CD14-positive monocyte (primary cell): ENCODE data around the gene CSMD2. TPM values are rescaled to one million over a fixed set of nuclear protein-coding genes. Genes with fewer than 3 reads are reported as not detected.

Experiments used
- DNase-seq, 3 donors: peaks; one replicate each; pipeline ENCODE4 v3.0.0-alpha.2; 2011 to 2022
- H2AFZ ChIP-seq: 2 replicates; pipeline ENCODE4 v1.6.0; 2012; ENCODE audit warnings: mild to moderate bottlenecking, low read depth, low read length, inconsistent platforms; ENCODE audit not compliant: insufficient read depth, poor library complexity, severe bottlenecking
- H3K27ac ChIP-seq, 2 donors: 1 replicate in 1 of 2; 2 replicates in 1 of 2; pipeline ENCODE4 v1.5.1; 2012 to 2013; ENCODE audit warnings: low read length in 2 of 2, control low read depth in 1 of 2, inconsistent platforms in 1 of 2, low read depth in 1 of 2, mild to moderate bottlenecking in 1 of 2
- H3K27me3 ChIP-seq, 2 donors: one replicate each; pipeline versions ENCODE4 v1.6.0 to v1.6.1; 2011 to 2013; ENCODE audit warnings: low read length in 2 of 2; ENCODE audit not compliant: control insufficient read depth in 2 of 2, insufficient read depth in 2 of 2
- H3K36me3 ChIP-seq, 2 donors: replicated peaks in 1 of 2; 1 replicate in 1 of 2; 2 replicates in 1 of 2; pipeline versions ENCODE4 v1.5.1 to v1.6.1; 2012 to 2013; ENCODE audit warnings: low read length in 2 of 2, control low read depth in 1 of 2, inconsistent platforms in 1 of 2, mild to moderate bottlenecking in 1 of 2; ENCODE audit not compliant: insufficient read depth in 2 of 2, control insufficient read depth in 1 of 2
- H3K4me1 ChIP-seq, 2 donors: 1 replicate in 1 of 2; 2 replicates in 1 of 2; pipeline versions ENCODE4 v1.5.1 to v1.6.1; 2012 to 2013; ENCODE audit warnings: low read length in 2 of 2, control low read depth in 1 of 2, inconsistent platforms in 1 of 2, mild to moderate bottlenecking in 1 of 2, moderate library complexity in 1 of 2; ENCODE audit not compliant: insufficient read depth in 2 of 2, control insufficient read depth in 1 of 2
- H3K4me2 ChIP-seq: replicated peaks from 2 replicates; pipeline ENCODE3; 2012; ENCODE audit warnings: low read length, moderate library complexity, mild to moderate bottlenecking; ENCODE audit not compliant: poor library complexity, severe bottlenecking; ENCODE audit errors: extremely low read depth
- H3K4me3 ChIP-seq, 3 experiments: fragments of 200-600 bp in 1 of 3; sonication (generic) in 1 of 3; replicated peaks in 1 of 3; 1 replicate in 2 of 3; 2 replicates in 1 of 3; pipeline ENCODE4 v1.5.1; 2011 to 2013; ENCODE audit warnings: low read length in 3 of 3, mild to moderate bottlenecking in 3 of 3, control low read depth in 2 of 3, low read depth in 2 of 3, inconsistent platforms in 1 of 3, moderate library complexity in 1 of 3
- H3K79me2 ChIP-seq: 2 replicates; pipeline ENCODE4 v1.6.0; 2012; ENCODE audit warnings: mild to moderate bottlenecking, control low read depth, inconsistent platforms, low read length, moderate library complexity; ENCODE audit not compliant: insufficient read depth
- H3K9ac ChIP-seq: 2 replicates; pipeline ENCODE4 v1.6.0; 2017; ENCODE audit warnings: low read length, mild to moderate bottlenecking; ENCODE audit not compliant: insufficient read depth, poor library complexity, severe bottlenecking
- H3K9me3 ChIP-seq, 2 donors: replicated peaks in 1 of 2; 1 replicate in 1 of 2; 2 replicates in 1 of 2; pipeline versions ENCODE4 v1.5.1 to v1.6.1; 2012 to 2013; ENCODE audit warnings: low read length in 2 of 2, control low read depth in 1 of 2; ENCODE audit not compliant: control insufficient read depth in 1 of 2, insufficient read depth in 1 of 2
- H4K20me1 ChIP-seq: 2 replicates; pipeline ENCODE4 v1.6.0; 2012; ENCODE audit warnings: mild to moderate bottlenecking, low read length, control low read depth, moderate library complexity; ENCODE audit not compliant: insufficient read depth
- H3K27ac Mint-ChIP-seq, 7 donors: one replicate each; pipeline ENCODE4 v1.8.0; 2020; ENCODE audit warnings: mild to moderate bottlenecking in 7 of 7, mixed read lengths in 7 of 7, moderate library complexity in 6 of 7, inconsistent platforms in 2 of 7
- H3K27me3 Mint-ChIP-seq, 3 donors: one replicate each; pipeline ENCODE4 v1.8.0; 2021 to 2022; ENCODE audit warnings: low read depth in 3 of 3, mild to moderate bottlenecking in 3 of 3, mixed read lengths in 3 of 3, moderate library complexity in 3 of 3, inconsistent platforms in 1 of 3
- H3K36me3 Mint-ChIP-seq, 2 donors: one replicate each; pipeline ENCODE4 v1.8.0; 2020; ENCODE audit warnings: mixed read lengths in 2 of 2, inconsistent platforms in 1 of 2, mild to moderate bottlenecking in 1 of 2
- H3K4me1 Mint-ChIP-seq: one replicate; pipeline ENCODE4 v1.8.0; 2020; ENCODE audit warnings: mild to moderate bottlenecking, mixed read lengths
- H3K4me3 Mint-ChIP-seq, 2 donors: one replicate each; pipeline ENCODE4 v1.8.0; 2020; ENCODE audit warnings: mild to moderate bottlenecking in 2 of 2, mixed read lengths in 2 of 2, moderate library complexity in 1 of 2
- H3K9me3 Mint-ChIP-seq, 7 donors: one replicate each; pipeline ENCODE4 v1.8.0; 2020 to 2022; ENCODE audit warnings: mixed read lengths in 7 of 7, mild to moderate bottlenecking in 6 of 7, moderate library complexity in 6 of 7, inconsistent platforms in 2 of 7
- WGBS: methylation state at CpG from one replicate; pipeline ENCODE4 v1.1.5; 2013; ENCODE audit warnings: missing lambda C conversion rate; ENCODE audit not compliant: insufficient coverage; 5-methylcytosine and 5-hydroxymethylcytosine counted together
- intact Hi-C, 2 donors: fragments of 100-400 bp; cut with micrococcal nuclease; formaldehyde crosslinking; loops; one replicate each; pipeline versions ENCODE4 v1.15.0 to v1.15.1; 2023
- polyA plus RNA-seq, 3 donors: library from polyadenylated mRNA; depleted of rRNA in 1 of 3; unstranded in 2 of 3; stranded (reverse) in 1 of 3; fragments of 300-500 nt in 2 of 3; fragments of >200 nt in 1 of 3; fragmentation: Illumina TruSeq in 2 of 3; gene quantifications; 1 replicate in 2 of 3; 2 replicates in 1 of 3; pipeline ENCODE4 v1.2.3, GENCODE V29; 2012 to 2021
- TF ChIP-seq, protein P1 (sequence below): fragments of 200-600 bp; IDR thresholded peaks from one replicate; pipeline ENCODE4 v1.8.0; 2022; ENCODE audit warnings: antibody characterized with exemption, mild to moderate bottlenecking

CSMD2 gene
- polyA plus RNA-seq, 3 donors: 0.04 TPM; not detected in 2

- H3K27ac Mint-ChIP-seq: no peak overlapping the region
- Histone ChIP-seq H3K36me3 (no peaks in the 10 kb centered on the region), H3K4me2 (no peak overlapping the region), H4K20me1 (no peaks in the 10 kb centered on the region), H3K27me3 (no peaks in the 10 kb centered on the region), H3K9me3 (no peaks in the 10 kb centered on the region), H3K4me3 (no peak overlapping the region), H3K79me2 (no peaks in the 10 kb centered on the region), H3K4me1 (no peaks in the 10 kb centered on the region), H3K9ac (no peak overlapping the region), H3K27ac (no peak overlapping the region), H2AFZ (no peak overlapping the region)
- peaks cover 0 to 20% (median 8%) of the 10 kb centered on the region in 3 donors for H3K27me3 Mint-ChIP-seq
- TF ChIP-seq, protein P1, sequence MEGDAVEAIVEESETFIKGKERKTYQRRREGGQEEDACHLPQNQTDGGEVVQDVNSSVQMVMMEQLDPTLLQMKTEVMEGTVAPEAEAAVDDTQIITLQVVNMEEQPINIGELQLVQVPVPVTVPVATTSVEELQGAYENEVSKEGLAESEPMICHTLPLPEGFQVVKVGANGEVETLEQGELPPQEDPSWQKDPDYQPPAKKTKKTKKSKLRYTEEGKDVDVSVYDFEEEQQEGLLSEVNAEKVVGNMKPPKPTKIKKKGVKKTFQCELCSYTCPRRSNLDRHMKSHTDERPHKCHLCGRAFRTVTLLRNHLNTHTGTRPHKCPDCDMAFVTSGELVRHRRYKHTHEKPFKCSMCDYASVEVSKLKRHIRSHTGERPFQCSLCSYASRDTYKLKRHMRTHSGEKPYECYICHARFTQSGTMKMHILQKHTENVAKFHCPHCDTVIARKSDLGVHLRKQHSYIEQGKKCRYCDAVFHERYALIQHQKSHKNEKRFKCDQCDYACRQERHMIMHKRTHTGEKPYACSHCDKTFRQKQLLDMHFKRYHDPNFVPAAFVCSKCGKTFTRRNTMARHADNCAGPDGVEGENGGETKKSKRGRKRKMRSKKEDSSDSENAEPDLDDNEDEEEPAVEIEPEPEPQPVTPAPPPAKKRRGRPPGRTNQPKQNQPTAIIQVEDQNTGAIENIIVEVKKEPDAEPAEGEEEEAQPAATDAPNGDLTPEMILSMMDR: no peak
- WGBS: 99% methylated on average over 5 of the region's 7 CpGs
- intact Hi-C loops: no loop called here
- DNase-seq: no peak
- no peaks in the 10 kb centered on the region for H3K4me1 Mint-ChIP-seq
- no peaks in the 10 kb centered on the region for H3K36me3 Mint-ChIP-seq
- peaks cover 0 to 17% (median 4%) of the 10 kb centered on the region in 7 donors for H3K9me3 Mint-ChIP-seq
- no peak overlapping the region for H3K4me3 Mint-ChIP-seq
Observed at GRCh38 chr1:33569331-33569730, 595.7 kb downstream of the CSMD2 start.

DNA sequence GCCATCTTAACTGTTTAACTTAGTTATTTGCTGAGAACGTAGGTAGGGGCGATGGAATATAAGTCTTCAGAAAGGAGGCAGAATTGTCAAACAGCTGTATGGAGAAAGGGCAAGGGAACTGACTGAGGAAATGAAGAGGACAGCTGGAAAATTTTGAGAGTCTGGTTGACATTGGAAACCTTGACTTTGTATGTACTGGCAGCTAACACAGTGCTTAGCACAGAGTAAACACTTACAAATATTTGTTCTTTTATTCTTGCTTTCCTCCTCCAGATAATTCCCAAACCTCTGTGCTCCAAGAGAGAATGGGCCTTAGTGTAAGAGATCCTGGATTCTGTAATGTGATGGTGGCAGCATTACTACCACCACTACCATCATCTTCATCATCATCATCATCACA, 601.3 kb downstream of the CSMD2 start:
- no peak overlapping the region for H3K4me3 ChIP-seq
- intact Hi-C loops: no loop called here
- Mint-ChIP-seq H3K4me3 (no peak overlapping the region), H3K9me3 (peaks cover 0 to 10% (median 3%) of the 10 kb centered on the region in 7 donors), H3K4me1 (no peaks in the 10 kb centered on the region), H3K36me3 (no peaks in the 10 kb centered on the region), H3K27ac (no peak overlapping the region), H3K27me3 (peaks cover under 1 to 18% (median 6%) of the 10 kb centered on the region in 3 donors)
- 81% methylated on average over 2 of the region's 2 CpGs for WGBS
- no peak for DNase-seq
- no peaks in the 10 kb centered on the region for H4K20me1 ChIP-seq
- no peaks in the 10 kb centered on the region for H3K9me3 ChIP-seq
- TF ChIP-seq, protein P1: no peak
- H3K36me3 ChIP-seq: no peaks in the 10 kb centered on the region
- no peaks in the 10 kb centered on the region for H3K79me2 ChIP-seq
- no peak overlapping the region for H3K27ac ChIP-seq
- H2AFZ ChIP-seq: no peak overlapping the region
- H3K4me2 ChIP-seq: no peak overlapping the region
- H3K4me1 ChIP-seq: no peaks in the 10 kb centered on the region
- H3K27me3 ChIP-seq: no peaks in the 10 kb centered on the region
- H3K9ac ChIP-seq: no peak overlapping the region
